SW480 (cell line): ENCODE measurements around the gene TBC1D10A.
A peak's percentile ranks its signal among the peaks of the same experiment; 100 is the strongest.

Experiments
- DNase-seq: peaks from one replicate; pipeline ENCODE4 v3.0.0-alpha.2; 2016; ENCODE audit warnings: low spot score

Gene TBC1D10A, protein sequence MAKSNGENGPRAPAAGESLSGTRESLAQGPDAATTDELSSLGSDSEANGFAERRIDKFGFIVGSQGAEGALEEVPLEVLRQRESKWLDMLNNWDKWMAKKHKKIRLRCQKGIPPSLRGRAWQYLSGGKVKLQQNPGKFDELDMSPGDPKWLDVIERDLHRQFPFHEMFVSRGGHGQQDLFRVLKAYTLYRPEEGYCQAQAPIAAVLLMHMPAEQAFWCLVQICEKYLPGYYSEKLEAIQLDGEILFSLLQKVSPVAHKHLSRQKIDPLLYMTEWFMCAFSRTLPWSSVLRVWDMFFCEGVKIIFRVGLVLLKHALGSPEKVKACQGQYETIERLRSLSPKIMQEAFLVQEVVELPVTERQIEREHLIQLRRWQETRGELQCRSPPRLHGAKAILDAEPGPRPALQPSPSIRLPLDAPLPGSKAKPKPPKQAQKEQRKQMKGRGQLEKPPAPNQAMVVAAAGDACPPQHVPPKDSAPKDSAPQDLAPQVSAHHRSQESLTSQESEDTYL

GRCh38 chr22:30326706-30327362 lies at the start of gene TBC1D10A:
Gene TBC1D10A, minus strand, starts transcription at chr22:30326941. Its CDS starts 60 bp downstream, at chr22:30326881.
- peak; percentile 94 for DNase-seq

DNA sequence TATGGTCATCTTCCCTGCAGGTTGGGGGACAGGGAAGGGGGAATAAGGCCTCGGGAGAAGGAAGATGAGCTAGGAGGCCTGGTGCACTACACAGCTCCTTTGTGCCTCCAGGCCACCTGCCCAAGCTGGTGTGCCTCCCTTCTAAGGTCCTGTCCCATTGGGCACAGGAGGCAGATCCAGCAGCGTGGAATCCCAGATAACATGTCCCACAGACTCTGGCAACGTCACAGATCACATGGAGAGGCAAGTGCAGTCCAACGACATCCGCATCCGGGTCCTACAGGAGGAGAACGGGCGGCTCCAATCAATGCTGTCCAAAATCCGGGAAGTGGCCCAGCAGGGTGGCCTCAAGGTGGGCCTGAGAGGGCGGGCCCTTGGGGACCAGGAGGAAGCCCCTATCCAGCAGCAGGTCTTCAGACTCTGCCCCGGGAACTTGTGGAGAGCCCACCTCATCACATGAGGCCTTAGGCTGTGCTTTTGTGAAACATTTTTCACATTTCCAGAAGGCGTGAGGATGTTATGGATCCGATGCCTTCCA lies 48.6 kb upstream of the TBC1D10A start:
- no peak for DNase-seq

DNA sequence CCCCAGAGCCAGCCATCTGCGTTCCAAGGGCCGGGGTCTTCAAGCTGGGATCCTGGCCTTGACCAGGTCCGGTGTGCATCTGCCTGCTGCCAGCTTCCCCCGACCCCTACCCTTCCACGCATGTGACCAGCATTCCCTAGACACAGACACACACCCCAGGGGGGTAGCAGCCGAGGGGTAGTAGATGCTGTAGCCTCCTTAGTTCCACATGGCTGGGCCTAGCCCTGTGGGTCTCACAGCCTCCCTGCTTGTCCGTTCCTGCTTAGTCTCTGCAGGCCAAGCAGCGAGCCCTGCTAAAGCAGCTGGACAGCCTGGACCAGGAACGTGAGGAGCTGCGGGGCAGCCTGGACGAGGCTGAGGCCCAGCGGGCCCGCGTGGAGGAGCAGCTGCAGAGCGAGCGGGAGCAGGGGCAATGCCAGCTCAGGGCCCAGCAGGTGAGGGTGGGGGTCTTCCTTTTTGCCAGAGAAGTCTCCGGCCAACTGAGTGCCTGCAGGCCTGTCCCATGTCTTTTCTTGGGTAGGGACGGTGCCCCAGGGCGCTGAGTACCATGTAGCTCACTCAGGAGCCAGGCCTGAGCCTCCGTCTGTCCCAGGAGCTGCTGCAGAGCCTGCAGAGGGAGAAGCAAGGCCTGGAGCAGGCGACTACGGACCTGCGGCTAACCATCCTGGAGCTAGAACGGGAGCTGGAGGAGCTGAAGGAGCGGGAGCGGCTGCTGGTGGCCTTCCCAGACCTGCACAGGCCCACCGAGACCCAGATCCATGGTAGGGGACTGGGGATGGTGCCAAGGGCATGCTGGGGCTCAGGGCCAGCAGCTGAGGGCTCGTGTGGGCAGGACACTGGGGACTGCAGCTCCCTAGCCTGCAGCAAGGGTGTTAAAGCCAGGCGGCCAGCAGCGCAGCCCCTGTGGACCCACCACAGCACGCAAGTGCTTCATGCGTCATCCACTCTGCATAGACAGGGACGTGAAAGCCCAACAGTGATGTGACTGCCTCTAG lies 46.9 kb upstream of the TBC1D10A start:
- no peak for DNase-seq

GRCh38 chr22:30372915-30373314 lies 46.2 kb upstream of the TBC1D10A start:
- DNase-seq = no peak

DNA sequence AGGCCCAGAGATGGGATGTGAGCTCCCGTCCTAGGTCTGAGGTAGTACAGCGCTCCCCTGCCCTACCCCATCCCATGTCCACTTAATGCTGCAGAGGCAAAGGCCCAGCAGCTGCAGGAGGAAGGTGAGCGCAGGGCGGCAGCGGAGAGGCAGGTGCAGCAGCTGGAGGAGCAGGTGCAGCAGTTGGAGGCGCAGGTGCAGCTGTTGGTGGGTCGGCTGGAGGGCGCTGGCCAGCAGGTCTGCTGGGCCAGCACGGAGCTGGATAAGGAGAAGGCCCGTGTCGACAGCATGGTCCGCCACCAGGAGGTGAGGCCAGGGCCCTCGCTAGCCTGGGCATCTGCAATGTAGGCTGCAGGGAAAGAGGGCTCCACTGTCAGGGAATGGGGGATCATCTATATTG lies 45.2 kb upstream of the TBC1D10A start:
- no peak for DNase-seq

DNA sequence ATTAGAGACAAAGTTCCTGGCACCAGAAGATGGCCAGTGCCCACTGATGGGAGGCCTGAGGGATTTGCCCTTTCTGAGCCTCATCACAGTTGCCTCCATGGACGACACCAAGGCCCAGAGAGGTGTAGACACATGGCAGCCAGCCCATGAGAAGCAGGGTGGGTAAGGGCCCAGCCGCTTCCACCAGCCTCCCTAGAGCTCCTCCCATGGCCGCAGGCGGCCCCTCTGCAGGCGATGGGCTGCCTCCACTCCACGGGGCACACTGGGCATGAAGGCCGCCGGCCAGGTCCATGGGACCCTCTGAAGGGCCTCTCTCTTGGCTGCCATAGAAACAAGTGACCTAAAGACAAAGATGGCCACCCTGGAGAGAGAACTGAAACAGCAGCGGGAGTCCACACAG lies 44.6 kb upstream of the TBC1D10A start:
- no peak for DNase-seq

- DNase-seq = no peak
Observed at GRCh38 chr22:30370641-30371230, 44.0 kb upstream of the TBC1D10A start.

GRCh38 chr22:30368420-30368819 lies 41.7 kb upstream of the TBC1D10A start:
- no peak for DNase-seq

GRCh38 chr22:30365891-30366290 lies 39.1 kb upstream of the TBC1D10A start:
- DNase-seq = no peak

DNA sequence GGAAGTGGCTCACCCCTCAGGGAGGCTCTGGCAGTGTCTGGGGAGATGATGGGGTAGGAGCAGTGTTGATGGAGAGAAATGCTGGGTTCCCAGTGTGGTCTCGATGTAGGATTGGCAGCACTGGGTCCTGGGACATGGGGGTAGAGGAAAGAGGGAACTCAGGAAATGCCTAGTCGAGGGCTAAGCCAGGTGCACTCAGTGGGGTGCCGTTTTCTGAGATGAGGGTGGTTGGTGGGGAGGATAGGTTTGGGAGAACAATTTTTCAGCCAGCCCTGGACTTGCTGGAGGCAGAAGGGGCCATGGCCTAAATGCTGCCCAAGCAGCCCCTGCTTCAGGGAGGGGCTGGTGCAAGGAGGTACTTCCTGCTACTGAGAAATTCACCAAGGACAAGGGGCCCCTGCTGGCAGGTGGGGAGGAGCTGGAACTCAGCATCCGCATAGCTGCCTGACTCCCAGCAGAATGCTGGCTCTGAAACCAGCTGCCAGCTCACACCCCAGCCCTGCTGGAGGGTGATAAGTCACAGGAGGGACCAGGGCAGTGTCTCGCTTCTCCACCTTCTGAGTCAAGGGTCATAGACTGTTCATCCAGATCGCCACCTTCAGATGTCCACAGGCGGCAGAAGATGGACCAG lies 36.0 kb upstream of the TBC1D10A start:
- no peak for DNase-seq

GRCh38 chr22:30361916-30362650 lies 35.3 kb upstream of the TBC1D10A start:
- no peak for DNase-seq

DNA sequence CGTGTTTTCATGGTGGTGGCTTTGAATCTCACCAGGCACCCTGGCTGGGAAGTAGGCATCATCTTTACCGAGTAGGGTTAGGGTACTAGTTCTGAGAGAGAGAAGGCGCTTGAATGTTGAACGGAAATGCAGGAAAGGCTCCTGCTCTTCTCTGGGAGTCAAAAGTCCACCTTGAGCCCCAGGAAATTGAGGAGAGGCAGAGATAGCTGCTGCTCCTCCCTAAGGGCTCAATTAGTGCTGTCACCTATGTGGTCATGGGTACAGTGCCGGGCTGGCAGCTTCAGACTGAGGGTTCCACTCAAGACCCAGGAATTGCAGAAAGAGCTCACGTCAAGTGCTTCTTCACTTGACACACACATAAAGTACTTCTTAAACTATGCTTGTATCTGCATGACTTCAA lies 31.8 kb upstream of the TBC1D10A start:
- no peak for DNase-seq

- no peak for DNase-seq
Observed at GRCh38 chr22:30357650-30358215, 31.0 kb upstream of the TBC1D10A start.

DNA sequence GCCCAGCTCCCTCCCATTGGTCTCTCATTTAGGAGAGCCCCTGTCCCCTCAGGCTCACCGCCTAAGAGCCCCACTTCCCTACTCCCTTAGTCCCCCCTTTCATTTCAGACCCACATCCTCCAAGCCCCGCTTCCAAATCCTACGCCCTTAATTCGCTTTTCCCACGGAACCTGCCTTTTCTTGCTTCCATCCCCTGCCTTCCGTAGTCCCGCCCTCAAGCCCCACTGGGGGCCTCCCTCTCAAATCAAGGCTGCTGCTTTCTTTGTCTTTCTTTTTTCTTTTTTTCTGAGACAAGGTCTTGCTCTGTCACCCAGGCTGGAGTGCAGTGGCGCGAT lies 30.5 kb upstream of the TBC1D10A start:
- DNase-seq = no peak

DNA sequence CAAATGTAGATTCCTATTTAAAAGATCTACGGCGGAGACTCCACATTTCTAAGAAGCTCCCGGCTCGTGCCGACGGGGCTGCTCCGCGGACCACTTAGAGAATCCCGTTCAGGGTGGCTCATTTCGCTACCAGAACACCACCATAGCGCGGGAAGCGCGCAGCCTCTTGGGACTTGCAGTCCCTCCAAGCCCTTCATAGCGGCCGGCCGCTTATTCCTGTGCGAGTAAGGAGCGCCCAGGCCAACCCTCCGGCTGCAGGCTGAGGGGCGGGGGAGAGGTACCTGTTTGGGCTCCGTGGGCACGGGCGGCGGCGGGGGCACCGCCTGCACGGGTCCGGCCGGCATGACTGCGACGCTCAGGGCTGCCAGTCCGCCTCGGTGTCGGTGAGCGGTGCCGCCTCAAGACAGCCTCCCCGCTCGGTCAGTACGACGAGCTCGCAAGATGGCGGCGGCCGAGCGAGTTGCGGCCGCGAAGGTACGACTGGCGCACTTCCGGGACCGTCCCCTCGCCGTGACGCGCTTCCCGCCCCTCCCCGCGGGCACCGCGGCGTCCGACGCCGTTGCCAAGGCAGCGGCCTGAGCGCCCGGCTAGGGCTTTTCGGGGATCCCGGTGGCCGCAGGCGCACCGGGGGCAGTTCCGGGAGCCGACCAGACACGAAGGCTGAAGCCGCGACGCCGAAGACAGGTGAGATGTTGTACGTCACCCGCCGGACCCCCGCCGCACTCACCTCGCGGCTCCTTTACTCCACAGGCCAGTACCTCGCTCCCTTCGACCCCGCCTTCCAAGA lies 29.9 kb upstream of the TBC1D10A start, which contains the start of the genes CCDC157 and SF3A1:
Gene CCDC157, plus strand, starts transcription at position 559 of the 787 bp plus-strand sequence. CDS start 8,994 bp downstream, outside the sequence.
Gene SF3A1, minus strand, starts transcription at position 446 of the 787 bp plus-strand sequence. Its CDS starts 102 bp downstream, at position 344.
- peak; percentile 81 for DNase-seq

- DNase-seq = no peak
Observed at GRCh38 chr22:30354644-30355043, 27.9 kb upstream of the TBC1D10A start.

- no peak for DNase-seq
Observed at GRCh38 chr22:30351226-30351625, 24.5 kb upstream of the TBC1D10A start.

GRCh38 chr22:30348809-30349208 lies 22.1 kb upstream of the TBC1D10A start:
- no peak for DNase-seq

GRCh38 chr22:30348404-30348803 lies 21.7 kb upstream of the TBC1D10A start:
- DNase-seq = no peak
